ENCODE results near the gene PAPSS1.
A peak's percentile ranks its signal among the peaks of the same experiment; 100 is the strongest.

PAPSS1 gene

GRCh38 chr4:107615809-107616208 lies 104.2 kb downstream of the PAPSS1 start:
- in situ Hi-C loops (cut with HindIII; ENCODE audit: low pct_ligation_motif_present, low sequenced_read_pairs), result no loop called here
- TF ChIP-seq, protein P1, sequence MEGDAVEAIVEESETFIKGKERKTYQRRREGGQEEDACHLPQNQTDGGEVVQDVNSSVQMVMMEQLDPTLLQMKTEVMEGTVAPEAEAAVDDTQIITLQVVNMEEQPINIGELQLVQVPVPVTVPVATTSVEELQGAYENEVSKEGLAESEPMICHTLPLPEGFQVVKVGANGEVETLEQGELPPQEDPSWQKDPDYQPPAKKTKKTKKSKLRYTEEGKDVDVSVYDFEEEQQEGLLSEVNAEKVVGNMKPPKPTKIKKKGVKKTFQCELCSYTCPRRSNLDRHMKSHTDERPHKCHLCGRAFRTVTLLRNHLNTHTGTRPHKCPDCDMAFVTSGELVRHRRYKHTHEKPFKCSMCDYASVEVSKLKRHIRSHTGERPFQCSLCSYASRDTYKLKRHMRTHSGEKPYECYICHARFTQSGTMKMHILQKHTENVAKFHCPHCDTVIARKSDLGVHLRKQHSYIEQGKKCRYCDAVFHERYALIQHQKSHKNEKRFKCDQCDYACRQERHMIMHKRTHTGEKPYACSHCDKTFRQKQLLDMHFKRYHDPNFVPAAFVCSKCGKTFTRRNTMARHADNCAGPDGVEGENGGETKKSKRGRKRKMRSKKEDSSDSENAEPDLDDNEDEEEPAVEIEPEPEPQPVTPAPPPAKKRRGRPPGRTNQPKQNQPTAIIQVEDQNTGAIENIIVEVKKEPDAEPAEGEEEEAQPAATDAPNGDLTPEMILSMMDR (IDR thresholded peaks at IDR 0.05; ENCODE audit: low read depth, low read length, missing control alignments), result no peak
- no peaks in the 10 kb centered on the region for H3K36me3 ChIP-seq (replicated peaks)
- H3K27ac ChIP-seq, result no peak overlapping the region
- no peak for DNase-seq
- no peaks in the 10 kb centered on the region for H3K27me3 ChIP-seq (replicated peaks)
- no peak overlapping the region for H3K4me3 ChIP-seq (ENCODE audit: low read depth, low read length)

GRCh38 chr4:107603430-107603829 lies 116.6 kb downstream of the PAPSS1 start:
- TF ChIP-seq, protein P1 (IDR thresholded peaks at IDR 0.05; ENCODE audit: low read depth, low read length, missing control alignments), result no peak
- H3K27ac ChIP-seq, result no peak overlapping the region
- no peak overlapping the region for H3K4me3 ChIP-seq (ENCODE audit: low read depth, low read length)
- in situ Hi-C loops (cut with HindIII; ENCODE audit: low pct_ligation_motif_present, low sequenced_read_pairs), result no loop called here
- no peaks in the 10 kb centered on the region for H3K36me3 ChIP-seq (replicated peaks)
- no peaks in the 10 kb centered on the region for H3K27me3 ChIP-seq (replicated peaks)
- DNase-seq, result peak; percentile 18

DNA sequence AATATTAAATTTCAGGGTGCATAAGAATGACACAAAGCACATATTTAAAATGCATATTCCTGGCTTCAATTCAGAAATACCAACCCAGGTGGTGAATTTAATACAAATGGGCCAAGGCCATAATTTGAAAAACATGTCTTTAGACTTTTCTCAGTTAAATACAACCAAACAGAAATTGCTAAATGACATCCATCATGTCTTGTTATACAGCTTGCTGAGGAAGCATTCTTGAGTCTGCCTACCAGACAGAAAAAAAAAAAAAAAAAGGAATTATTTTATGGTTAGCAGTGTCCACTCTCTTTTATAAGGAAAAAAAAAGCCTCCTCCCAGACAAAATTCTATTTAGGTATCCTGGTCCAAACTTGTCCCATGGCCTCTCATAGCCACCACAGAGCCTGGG lies 119.1 kb downstream of the PAPSS1 start:
- DNase-seq, result no peak
- Histone ChIP-seq H3K36me3 (replicated peaks) (no peaks in the 10 kb centered on the region), H3K4me3 (ENCODE audit: low read depth, low read length) (no peak overlapping the region), H3K27ac (peak overlapping the region; percentile 57), H3K27me3 (replicated peaks) (no peaks in the 10 kb centered on the region)
- TF ChIP-seq, protein P1 (IDR thresholded peaks at IDR 0.05; ENCODE audit: low read depth, low read length, missing control alignments), result no peak
- in situ Hi-C loops (cut with HindIII; ENCODE audit: low pct_ligation_motif_present, low sequenced_read_pairs), result no loop called here

DNA sequence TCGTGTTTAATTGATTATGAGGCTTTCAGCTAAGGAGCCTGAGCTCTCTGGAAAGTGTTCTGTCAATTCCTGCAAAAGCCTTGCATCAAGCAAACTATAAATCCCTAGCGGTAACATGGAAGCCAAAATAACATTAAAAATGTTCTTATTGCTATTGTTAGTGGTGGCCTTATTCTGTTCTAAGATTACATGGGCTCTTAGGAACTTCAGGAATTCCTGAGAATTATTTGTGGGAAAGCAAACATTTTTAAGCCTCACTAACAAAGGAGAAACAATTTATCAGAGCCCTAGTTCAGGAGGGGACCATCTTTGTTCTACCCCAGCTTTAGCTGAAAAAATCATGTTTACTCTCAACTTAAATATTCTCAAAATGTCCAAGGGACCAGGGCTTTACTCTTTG lies 119.6 kb downstream of the PAPSS1 start:
- Histone ChIP-seq H3K27me3 (replicated peaks) (no peaks in the 10 kb centered on the region), H3K4me3 (ENCODE audit: low read depth, low read length) (no peak overlapping the region), H3K27ac (peak overlapping the region; percentile 57), H3K36me3 (replicated peaks) (no peaks in the 10 kb centered on the region)
- TF ChIP-seq, protein P1 (IDR thresholded peaks at IDR 0.05; ENCODE audit: low read depth, low read length, missing control alignments), result no peak
- DNase-seq, result no peak
- in situ Hi-C loops (cut with HindIII; ENCODE audit: low pct_ligation_motif_present, low sequenced_read_pairs), result no loop called here

- in situ Hi-C loops (cut with HindIII; ENCODE audit: low pct_ligation_motif_present, low sequenced_read_pairs), result no loop called here
- Histone ChIP-seq H3K36me3 (replicated peaks) (no peaks in the 10 kb centered on the region), H3K27me3 (replicated peaks) (no peaks in the 10 kb centered on the region), H3K27ac (peak overlapping the region; percentile 57), H3K4me3 (ENCODE audit: low read depth, low read length) (no peak overlapping the region)
- DNase-seq, result no peak
- TF ChIP-seq, protein P1 (IDR thresholded peaks at IDR 0.05; ENCODE audit: low read depth, low read length, missing control alignments), result no peak
These were observed 120.2 kb downstream of the PAPSS1 start for GRCh38 chr4:107599841-107600240.

GRCh38 chr4:107593230-107593629 lies 126.8 kb downstream of the PAPSS1 start:
- in situ Hi-C loops (cut with HindIII; ENCODE audit: low pct_ligation_motif_present, low sequenced_read_pairs), result no loop called here
- no peak for DNase-seq
- Histone ChIP-seq H3K4me3 (ENCODE audit: low read depth, low read length) (no peak overlapping the region), H3K36me3 (replicated peaks) (no peaks in the 10 kb centered on the region), H3K27me3 (replicated peaks) (no peaks in the 10 kb centered on the region), H3K27ac (no peak overlapping the region)
- TF ChIP-seq, protein P1 (IDR thresholded peaks at IDR 0.05; ENCODE audit: low read depth, low read length, missing control alignments), result no peak
